ENCODE data around the gene UST.
A peak's percentile ranks its signal among the peaks of the same experiment; 100 is the strongest.

GRCh38 chr6:148947621-148948444 is 201.0 kb downstream of the UST start:
- TF ChIP-seq CTCF (IDR thresholded peaks at IDR 0.05) (peak; percentile 78 to 92 (median 89)), POLR2A (IDR thresholded peaks at IDR 0.05) (no peak)

All from esophagus squamous epithelium (tissue), 4 donors.